Right hindlimb (tissue), 1 donor: ENCODE results near the gene STK24.

ENCODE experiments used
- DNase-seq: peaks from one replicate; pipeline ENCODE4 v3.0.0-alpha.2; 2018

STK24 gene

GRCh38 chr13:98398581-98398980 is 178.3 kb downstream of the STK24 start:
- DNase-seq = no peak

- DNase-seq = no peak
Measured at GRCh38 chr13:98397861-98398260, 179.0 kb downstream of the STK24 start.

- DNase-seq = no peak
Measured at GRCh38 chr13:98397221-98397620, 179.7 kb downstream of the STK24 start.

- DNase-seq = no peak
Measured at GRCh38 chr13:98396071-98396710, 180.7 kb downstream of the STK24 start.
